GM21825 (cell line): ENCODE results near the gene MYO1D.

ENCODE experiments used
- ATAC-seq: cut with Tn5 transposase; IDR thresholded peaks from one replicate; pipeline ENCODE4 v1.9.1; 2021; ENCODE audit warnings: mild to moderate bottlenecking, moderate library complexity; ENCODE audit not compliant: unreplicated experiment

The MYO1D gene

DNA sequence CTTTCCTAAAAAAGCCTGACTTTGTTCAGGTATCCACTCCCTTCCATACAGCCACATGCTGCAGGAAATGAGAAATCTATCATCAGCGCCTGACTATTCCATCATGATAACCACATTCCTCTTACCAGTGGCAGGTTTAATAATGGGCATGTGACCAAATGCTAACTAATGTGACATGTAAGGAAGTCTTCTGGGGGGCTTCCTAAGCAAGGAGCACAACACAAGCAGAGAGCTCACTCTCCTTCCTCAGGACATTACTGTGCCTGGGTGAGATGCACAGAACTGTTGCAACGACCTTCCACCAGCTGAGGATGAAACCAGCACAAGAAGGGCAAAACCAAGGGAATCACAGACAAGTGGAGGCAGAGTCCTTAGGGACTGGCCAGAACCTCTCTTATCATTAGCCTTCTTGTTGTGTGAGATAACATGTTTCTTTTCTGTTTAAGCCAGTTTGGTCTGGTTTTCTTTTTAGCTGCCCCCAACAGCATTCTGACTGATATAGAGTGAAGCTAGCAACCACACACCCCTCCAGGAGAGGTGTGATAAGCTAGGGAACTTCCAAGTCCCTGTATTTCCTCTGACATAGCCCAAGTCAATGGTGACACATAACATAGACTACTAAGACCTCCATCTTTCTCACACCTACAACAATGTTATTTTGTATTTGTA is 16.9 kb downstream of the MYO1D start:
- ATAC-seq: no peak

- ATAC-seq: no peak
Observed at GRCh38 chr17:32855620-32856019, 21.3 kb downstream of the MYO1D start.

DNA sequence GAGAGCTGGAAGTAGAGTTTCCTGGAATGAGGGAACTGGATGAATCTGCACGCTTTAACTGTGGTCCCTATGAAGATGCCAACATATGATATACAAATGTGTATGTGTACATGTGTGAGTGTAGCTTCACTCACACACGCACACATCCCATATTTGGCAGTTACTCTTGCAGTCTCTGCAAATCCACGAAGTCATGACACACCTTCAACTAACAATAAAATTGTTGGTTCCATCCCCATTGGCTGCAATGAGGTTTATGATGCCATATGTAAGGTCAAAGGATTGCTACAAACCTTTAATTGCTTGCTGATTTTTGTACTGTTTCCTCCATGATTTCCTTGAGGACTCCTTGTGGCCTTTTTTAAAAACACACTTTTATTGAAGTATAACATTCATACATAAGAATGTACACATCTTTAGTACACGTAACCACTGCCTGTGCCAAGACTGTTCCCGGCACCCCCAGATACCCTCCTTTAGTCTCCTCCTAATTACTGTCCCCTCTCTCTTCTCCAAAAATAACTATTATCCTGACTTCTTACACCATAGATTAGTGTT is 22.0 kb downstream of the MYO1D start:
- ATAC-seq: no peak

GRCh38 chr17:32854207-32854606 is 22.7 kb downstream of the MYO1D start:
- no peak for ATAC-seq

DNA sequence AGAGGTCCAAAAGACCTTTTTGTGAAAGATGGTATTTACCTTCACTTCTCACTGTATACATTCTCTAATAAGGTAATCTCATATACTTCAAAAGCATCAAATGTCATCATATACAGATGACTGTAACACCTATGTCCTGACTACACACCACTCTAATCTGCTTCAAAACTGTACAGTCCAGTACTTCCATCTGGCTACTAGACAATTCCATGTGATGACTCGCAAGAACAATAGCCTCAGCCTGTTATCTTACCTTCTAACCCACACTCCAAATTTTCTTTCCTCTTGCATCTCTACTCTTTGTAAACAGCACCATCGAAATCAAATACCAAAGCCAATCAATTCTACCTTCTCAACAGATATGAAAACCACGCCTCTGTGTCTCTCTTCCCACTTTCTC is 24.1 kb downstream of the MYO1D start:
- no peak for ATAC-seq

DNA sequence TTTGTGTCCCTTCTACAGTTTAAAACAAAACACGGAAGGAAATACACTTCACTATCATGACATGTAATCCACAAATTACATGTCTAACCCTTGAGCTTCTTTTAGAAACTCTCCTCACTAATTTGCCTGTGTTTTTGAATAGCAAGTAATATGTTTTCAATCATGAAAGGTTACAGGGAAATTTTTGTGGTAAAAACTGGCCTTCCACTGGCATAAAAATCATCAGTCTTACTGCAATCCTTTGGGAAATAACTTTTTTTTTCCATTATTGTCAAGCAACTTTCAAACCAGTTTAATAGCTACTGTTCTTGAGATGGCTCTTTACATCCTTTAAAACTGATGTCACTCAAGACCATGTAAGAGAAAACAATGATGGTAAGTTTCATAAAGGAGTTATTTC is 27.0 kb downstream of the MYO1D start:
- ATAC-seq: no peak

DNA sequence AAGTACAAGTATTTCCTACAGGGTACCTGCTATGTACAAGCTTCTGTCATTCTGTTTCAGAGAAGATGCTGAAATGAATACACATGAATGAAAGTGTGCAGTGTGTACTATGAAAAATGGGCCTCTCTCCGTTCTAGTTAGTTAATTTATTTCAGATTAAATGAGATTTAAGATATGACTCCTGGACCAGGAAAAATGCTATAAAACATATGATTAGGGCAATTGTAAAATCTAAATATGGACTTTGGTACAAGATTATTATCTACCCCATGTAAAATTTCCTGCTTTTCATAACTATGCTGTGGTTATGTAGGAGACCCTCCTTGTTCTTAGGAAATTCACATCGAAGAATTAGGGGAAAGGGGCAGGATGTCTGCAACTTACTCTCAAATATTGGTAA is 28.9 kb downstream of the MYO1D start:
- ATAC-seq: no peak

GRCh38 chr17:32846143-32846542 is 30.8 kb downstream of the MYO1D start:
- ATAC-seq: no peak

DNA sequence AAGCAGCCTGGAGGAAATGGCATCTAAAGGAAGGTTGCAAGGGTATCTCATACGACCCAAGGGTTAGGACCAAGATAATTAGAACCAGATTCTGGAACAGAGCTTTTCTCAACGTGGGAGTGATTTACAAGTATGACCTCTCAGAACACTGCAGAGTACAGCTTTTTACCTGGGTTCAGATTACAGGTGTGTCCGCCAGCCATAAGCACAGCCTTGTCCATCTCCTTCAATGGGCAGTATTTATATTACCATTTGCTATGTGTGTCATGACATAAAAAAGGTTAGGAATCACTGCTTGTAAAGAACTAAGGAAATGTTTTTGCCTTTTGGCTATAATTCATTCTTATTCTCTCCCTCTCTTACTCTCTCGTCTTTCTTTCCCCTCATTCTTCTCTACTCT is 36.7 kb downstream of the MYO1D start:
- ATAC-seq: no peak

- ATAC-seq: no peak
Observed at GRCh38 chr17:32836527-32836926, 40.4 kb downstream of the MYO1D start.

DNA sequence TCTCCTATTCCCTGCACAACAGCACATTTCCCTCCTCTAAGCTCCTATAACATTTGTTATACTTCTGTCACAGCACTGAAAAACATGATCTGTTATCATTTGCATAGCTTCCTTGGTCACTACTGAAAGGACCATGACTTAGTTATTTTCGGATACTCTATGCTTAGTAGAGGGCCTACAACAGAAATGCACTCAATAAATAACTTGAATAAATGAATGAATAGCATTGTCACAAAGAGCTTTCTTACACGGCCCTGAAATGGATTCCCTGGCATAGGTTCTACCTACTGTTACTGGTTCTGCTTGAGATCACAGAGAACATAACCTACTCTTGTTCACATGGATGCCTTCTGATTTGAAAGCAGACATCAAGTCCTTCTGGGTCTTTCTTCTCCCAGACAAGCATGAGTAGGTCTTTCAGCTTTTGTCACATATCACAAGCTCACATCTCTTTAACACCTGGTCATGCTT is 41.6 kb downstream of the MYO1D start:
- peak; percentile 74 for ATAC-seq

DNA sequence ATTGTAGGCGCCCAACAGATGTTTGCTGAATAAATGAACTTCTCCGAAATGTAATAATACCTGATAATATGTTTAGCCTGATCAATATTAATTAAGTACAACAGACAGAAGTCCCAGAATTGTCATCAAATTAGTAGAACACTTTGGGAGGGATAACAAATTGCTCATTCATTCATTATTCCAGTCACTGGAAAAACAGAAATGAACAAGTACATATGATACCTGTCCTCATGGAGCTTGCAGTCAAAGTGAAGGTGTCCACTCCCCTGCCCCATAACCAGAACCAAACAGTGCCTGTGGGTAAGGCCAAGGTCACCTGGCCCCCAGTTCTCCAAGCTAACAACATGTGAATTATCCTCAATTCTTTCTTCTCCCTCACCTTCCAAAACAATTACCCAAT is 42.8 kb downstream of the MYO1D start:
- ATAC-seq: no peak

DNA sequence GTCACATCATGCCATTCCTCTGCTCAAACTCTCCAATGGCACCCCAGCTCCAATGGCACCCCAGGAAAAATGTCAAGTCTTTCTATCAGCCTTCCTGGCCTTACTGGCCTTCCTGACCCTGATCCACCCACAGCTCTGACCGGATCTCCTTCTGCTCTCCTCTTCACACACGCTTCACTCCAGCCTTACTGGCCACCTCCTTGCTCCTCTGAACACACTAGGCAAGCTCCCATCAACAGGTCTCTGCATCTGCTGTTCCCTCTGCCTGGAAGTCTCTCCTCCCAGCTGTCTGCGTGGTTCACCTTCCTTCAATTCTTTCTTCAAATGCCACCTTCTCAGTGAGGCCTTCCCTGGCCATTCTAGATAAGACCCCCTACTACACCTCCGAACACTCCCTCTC is 43.4 kb downstream of the MYO1D start:
- no peak for ATAC-seq

DNA sequence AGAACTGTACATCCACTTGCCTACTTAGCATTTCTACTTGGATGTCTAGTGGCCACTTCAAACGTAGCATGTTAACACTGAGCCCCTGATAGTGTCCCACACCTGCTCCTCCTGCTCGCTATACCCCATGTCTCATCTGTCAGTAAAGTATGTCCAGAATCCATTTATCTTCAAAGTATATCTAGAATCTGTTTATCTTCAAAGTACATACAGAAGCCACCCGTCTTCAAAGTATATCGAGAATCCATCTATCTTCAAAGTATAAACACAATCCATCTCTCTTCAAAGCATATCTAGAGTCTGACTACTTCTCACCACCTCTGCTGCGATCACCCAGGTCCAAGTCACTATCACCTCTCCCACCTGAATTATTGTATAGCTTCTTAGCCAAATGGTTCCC is 43.8 kb downstream of the MYO1D start:
- no peak for ATAC-seq

GRCh38 chr17:32831627-32832243 is 45.2 kb downstream of the MYO1D start:
- ATAC-seq: no peak

- no peak for ATAC-seq
Observed at GRCh38 chr17:32831223-32831622, 45.7 kb downstream of the MYO1D start.

- no peak for ATAC-seq
Observed at GRCh38 chr17:32828822-32829221, 48.1 kb downstream of the MYO1D start.

DNA sequence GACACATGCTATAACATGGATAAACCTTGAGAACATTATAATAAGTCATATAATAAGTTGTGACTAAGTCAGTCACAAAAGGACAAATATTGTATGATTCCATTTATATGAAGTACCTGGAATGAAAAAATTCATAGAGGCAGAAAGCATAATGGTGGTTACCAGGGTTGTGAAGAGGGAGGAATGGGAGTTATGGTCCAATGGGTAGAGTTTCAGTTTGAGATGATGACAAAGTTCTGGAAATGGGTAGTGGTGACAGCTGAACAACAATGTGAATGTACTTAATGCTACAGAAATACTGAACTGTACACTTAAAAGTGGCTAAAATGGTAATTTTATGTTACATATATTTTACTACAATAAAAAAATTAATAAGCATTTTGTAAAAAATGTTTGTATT is 49.7 kb downstream of the MYO1D start:
- ATAC-seq: no peak

- ATAC-seq: no peak
Observed at GRCh38 chr17:32826076-32826475, 50.8 kb downstream of the MYO1D start.

DNA sequence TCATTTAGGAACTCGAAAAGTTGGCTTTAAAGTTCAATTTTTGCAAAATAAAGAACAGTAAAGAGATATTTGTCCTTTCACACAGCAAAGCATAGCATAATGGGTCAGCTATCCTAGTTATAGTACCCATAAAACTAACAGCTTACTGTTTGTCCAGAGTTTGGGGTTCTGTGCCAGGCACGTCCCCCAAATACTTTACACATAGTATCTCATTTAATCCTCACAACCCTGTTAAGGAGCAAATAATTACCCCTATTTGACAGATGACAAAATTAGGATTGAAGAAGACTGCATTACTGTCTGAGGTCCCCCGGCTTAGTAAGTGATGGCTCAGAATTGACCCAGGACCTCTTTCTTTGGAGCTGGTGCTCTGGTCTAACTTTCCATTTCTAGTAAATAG is 52.6 kb downstream of the MYO1D start:
- no peak for ATAC-seq

- no peak for ATAC-seq
Observed at GRCh38 chr17:32822996-32823395, 53.9 kb downstream of the MYO1D start.
